HCT116 (cell line): ENCODE results near the gene AXIN1. TPM values are rescaled to one million over a fixed set of nuclear protein-coding genes. Genes with fewer than 3 reads are reported as not detected.

Source experiments
- ATAC-seq: fragments of 200-7000 bp; cut with Tn5 transposase; 2 replicates; pipeline ENCODE4 v1.9.1; 2020; ENCODE audit warnings: mild to moderate bottlenecking, moderate library complexity
- BruUV-seq: library from RNA; stranded (reverse); fragments of 400-500 nt; replicated peaks from 2 replicates; lab custom pipeline; 2021; lab: Mats Ljungman, UMichigan
- CTCF ChIA-PET: fragments of 300-600 bp; sonication (Branson Sonifier 250); formaldehyde crosslinking; loops from one replicate; lab custom pipeline; 2021; ENCODE audit warnings: antibody characterized with exemption; lab: Charles Lee
- POLR2A ChIA-PET: fragments of 300-600, 350-600 bp; sonication (Branson Sonifier 250); formaldehyde crosslinking; loops from one replicate; lab custom pipeline; 2021; ENCODE audit warnings: antibody characterized with exemption; lab: Charles Lee
- RAD21 ChIA-PET, 2 experiments: fragments of 300-600 bp; sonication (Branson Sonifier 250); formaldehyde crosslinking; loops; one replicate each; lab custom pipeline; 2023; ENCODE audit warnings: low total read pairs in 2 of 2; ENCODE audit not compliant: uncharacterized antibody in 2 of 2, unreplicated experiment in 2 of 2, low non-redundant PET in 1 of 2; lab: Charles Lee
- DNase-seq: peaks from one replicate; pipeline ENCODE4 v3.0.0-alpha.2; 2010; ENCODE audit warnings: low read depth, low spot score
- H2AFZ ChIP-seq: fragments of 200-600 bp; shearing (Covaris generic), sonication (generic); 2 replicates; pipeline ENCODE4 v1.6.1; 2017; ENCODE audit warnings: low read depth, mixed run types, mixed read lengths, antibody characterized with exemption, low read length; ENCODE audit not compliant: poor library complexity, severe bottlenecking
- H3K27ac ChIP-seq: 2 replicates; pipeline ENCODE4 v1.5.1; 2012; ENCODE audit warnings: low read depth, low read length
- H3K27me3 ChIP-seq: fragments of 200-600 bp; sonication (generic); 2 replicates; pipeline ENCODE4 v1.6.1; 2016; ENCODE audit warnings: mixed run types, low read length, mixed read lengths; ENCODE audit not compliant: insufficient read depth
- H3K36me3 ChIP-seq, 2 experiments: fragments of 200-500 bp in 1 of 2; fragments of 200-600 bp in 1 of 2; sonication (Bioruptor generic) in 1 of 2; sonication (generic) in 1 of 2; 2 replicates each; pipeline versions ENCODE4 v1.5.1 to v1.6.1; 2014 to 2016; ENCODE audit warnings: low read length in 2 of 2, inconsistent platforms in 1 of 2, mixed read lengths in 1 of 2, mixed run types in 1 of 2; ENCODE audit not compliant: insufficient read depth in 2 of 2, control insufficient read depth in 1 of 2
- H3K4me1 ChIP-seq, 2 experiments: fragments of 200-600 bp in 1 of 2; sonication (generic) in 1 of 2; 2 replicates each; pipeline versions ENCODE4 v1.5.1 to v1.6.1; 2012 to 2017; ENCODE audit warnings: low read length in 2 of 2, inconsistent platforms in 1 of 2, mild to moderate bottlenecking in 1 of 2, mixed read lengths in 1 of 2, mixed run types in 1 of 2, moderate library complexity in 1 of 2; ENCODE audit not compliant: insufficient read depth in 2 of 2, control insufficient read depth in 1 of 2
- H3K4me2 ChIP-seq: fragments of 200-600 bp; sonication (generic); 2 replicates; pipeline ENCODE4 v1.6.1; 2017; ENCODE audit warnings: mixed run types, low read length, mixed read lengths
- H3K4me3 ChIP-seq, 2 experiments: fragments of 200-600 bp in 1 of 2; sonication (generic) in 1 of 2; replicated peaks in 1 of 2; 2 replicates each; pipeline ENCODE4 v1.5.1; 2011 to 2016; ENCODE audit warnings: low read length in 2 of 2, control low read depth in 1 of 2, low read depth in 1 of 2, mild to moderate bottlenecking in 1 of 2, mixed read lengths in 1 of 2, mixed run types in 1 of 2
- H3K79me2 ChIP-seq: fragments of 200-600 bp; sonication (generic); 2 replicates; pipeline ENCODE4 v1.6.1; 2017; ENCODE audit warnings: mild to moderate bottlenecking, mixed run types, low read length, moderate library complexity, mixed read lengths; ENCODE audit not compliant: insufficient read depth
- H3K9ac ChIP-seq: fragments of 200-600 bp; sonication (generic); 2 replicates; pipeline ENCODE4 v1.6.1; 2016; ENCODE audit warnings: low read length, mixed read lengths
- H3K9me2 ChIP-seq: fragments of 200-600 bp; sonication (generic), shearing (Covaris generic); 2 replicates; pipeline ENCODE4 v1.6.1; 2017; ENCODE audit warnings: mixed run types, mild to moderate bottlenecking, moderate library complexity; ENCODE audit not compliant: insufficient read depth
- H3K9me3 ChIP-seq, 2 experiments: fragments of 200-500 bp in 1 of 2; fragments of 200-600 bp in 1 of 2; sonication (Bioruptor generic) in 1 of 2; sonication (generic) in 1 of 2; 2 replicates each; pipeline ENCODE4 v1.6.1; 2014 to 2017; ENCODE audit warnings: low read length in 2 of 2, mixed read lengths in 2 of 2, inconsistent platforms in 1 of 2, low read depth in 1 of 2, mild to moderate bottlenecking in 1 of 2, mixed run types in 1 of 2, moderate library complexity in 1 of 2; ENCODE audit not compliant: control insufficient read depth in 1 of 2, insufficient read depth in 1 of 2
- H4K20me1 ChIP-seq: fragments of 200-600 bp; sonication (generic), shearing (Covaris generic); 2 replicates; pipeline ENCODE4 v1.6.1; 2017; ENCODE audit warnings: mixed run types, mild to moderate bottlenecking, moderate library complexity; ENCODE audit not compliant: insufficient read depth
- ATF3 ChIP-seq: IDR thresholded peaks from 2 replicates; pipeline ENCODE4 v1.6.1; 2012
- CBX3 ChIP-seq: IDR thresholded peaks from 2 replicates; pipeline ENCODE4 v1.6.1; 2012; ENCODE audit warnings: low read depth
- CEBPB ChIP-seq: IDR thresholded peaks from 2 replicates; pipeline ENCODE4 v1.6.1; 2012; ENCODE audit warnings: low read depth
- CTCF ChIP-seq, 3 experiments: fragments of 200-600 bp in 1 of 3; sonication (generic) in 1 of 3; IDR thresholded peaks in 2 of 3; conservative IDR thresholded peaks in 1 of 3; 2 replicates each; pipeline ENCODE4 v1.5.1; 2012 to 2017; ENCODE audit warnings: low read depth in 2 of 3, low read length in 2 of 3, antibody characterized with exemption in 1 of 3, borderline replicate concordance in 1 of 3, control low read depth in 1 of 3, mild to moderate bottlenecking in 1 of 3, mixed read lengths in 1 of 3, mixed run types in 1 of 3, moderate library complexity in 1 of 3; ENCODE audit not compliant: insufficient read depth in 1 of 3
- EGR1 ChIP-seq: IDR thresholded peaks from 2 replicates; pipeline ENCODE4 v1.6.1; 2012; ENCODE audit warnings: low read depth
- ELF1 ChIP-seq: IDR thresholded peaks from 2 replicates; pipeline ENCODE4 v1.6.1; 2012; ENCODE audit warnings: low read depth, borderline replicate concordance
- EZH2phosphoT487 ChIP-seq: fragments of 200-600 bp; IDR thresholded peaks from 2 replicates; pipeline ENCODE4 v1.6.1; 2018; ENCODE audit warnings: antibody characterized with exemption, borderline replicate concordance
- FOSL1 ChIP-seq: IDR thresholded peaks from 2 replicates; pipeline ENCODE4 v1.6.1; 2012; ENCODE audit warnings: low read depth
- JUND ChIP-seq: IDR thresholded peaks from 2 replicates; pipeline ENCODE4 v1.6.1; 2012
- MAX ChIP-seq: IDR thresholded peaks from 2 replicates; pipeline ENCODE4 v1.6.1; 2012
- POLR2A ChIP-seq: IDR thresholded peaks from 2 replicates; pipeline ENCODE4 v1.7.0; 2011; ENCODE audit warnings: borderline replicate concordance; ENCODE audit not compliant: insufficient read depth, insufficient read length; ENCODE audit errors: extremely low read depth
- POLR2AphosphoS5 ChIP-seq: IDR thresholded peaks from 2 replicates; pipeline ENCODE4 v1.6.1; 2011; ENCODE audit warnings: mild to moderate bottlenecking, low read depth, low read length, moderate library complexity
- REST ChIP-seq: IDR thresholded peaks from 2 replicates; pipeline ENCODE4 v1.6.1; 2012; ENCODE audit warnings: low read depth
- SIN3A ChIP-seq: IDR thresholded peaks from 2 replicates; pipeline ENCODE4 v1.6.1; 2012; ENCODE audit warnings: low read depth
- SP1 ChIP-seq: IDR thresholded peaks from 2 replicates; pipeline ENCODE4 v1.6.1; 2012; ENCODE audit warnings: low read depth
- SRF ChIP-seq: IDR thresholded peaks from 2 replicates; pipeline ENCODE4 v1.6.1; 2012; ENCODE audit warnings: low read depth
- YY1 ChIP-seq: IDR thresholded peaks from 2 replicates; pipeline ENCODE4 v1.6.1; 2011; ENCODE audit warnings: low read length, low read depth, moderate library complexity, mild to moderate bottlenecking; ENCODE audit not compliant: insufficient replicate concordance; ENCODE audit errors: extremely low read depth
- ZBTB33 ChIP-seq: IDR thresholded peaks from 2 replicates; pipeline ENCODE4 v1.6.1; 2011; ENCODE audit warnings: mild to moderate bottlenecking, low read length, moderate library complexity; ENCODE audit not compliant: insufficient replicate concordance; ENCODE audit errors: extremely low read depth
- ZFX ChIP-seq: fragments of 450-650 bp; IDR thresholded peaks from 2 replicates; pipeline ENCODE4 v1.6.1; 2017
- ZNF274 ChIP-seq: fragments of 200-500 bp; sonication (Bioruptor generic); IDR thresholded peaks from 2 replicates; pipeline ENCODE4 v1.6.1; 2014; ENCODE audit warnings: mild to moderate bottlenecking, low read depth, low read length, inconsistent platforms
- intact Hi-C: fragments of 100-400 bp; cut with micrococcal nuclease; formaldehyde crosslinking; loops from 2 replicates; pipeline ENCODE4 v1.10.0; 2022
- total RNA-seq: library from RNA; stranded (reverse); gene quantifications from one replicate; pipeline ENCODE4 v1.2.1, GENCODE V29; 2021; ENCODE audit not compliant: unreplicated experiment

The AXIN1 gene
- total RNA-seq, 1 experiment from 2014 or later, result 20.2 TPM

- H3K9ac ChIP-seq, result no peak overlapping the region
- H3K79me2 ChIP-seq, result no peaks in the 10 kb centered on the region
- BruUV-seq, result no TSS peak
- no peak for ATAC-seq
- TF ChIP-seq ZFX (no peak), ELF1 (no peak), YY1 (no peak), CEBPB (no peak), CBX3 (no peak), SRF (no peak), MAX (no peak), FOSL1 (no peak), REST (no peak), JUND (no peak), SIN3A (no peak), CTCF (IDR thresholded peaks at IDR 0.05 in 2 of 3, conservative IDR thresholded peaks at IDR 0.05 in 1 of 3; ENCODE audit: borderline replicate concordance in 1 of 3, insufficient read depth in 1 of 3, low read depth in 2 of 3, low read length in 2 of 3) (no peak), POLR2A (no peak), POLR2AphosphoS5 (no peak), SP1 (no peak), ATF3 (no peak), ZNF274 (no peak), EZH2phosphoT487 (no peak), EGR1 (no peak), ZBTB33 (no peak)
- no peaks in the 10 kb centered on the region for H3K9me2 ChIP-seq
- RAD21 ChIA-PET, result no interaction called here
- POLR2A ChIA-PET, result no interaction called here
- CTCF ChIA-PET, result no interaction called here
- H3K9me3 ChIP-seq, result no peaks in the 10 kb centered on the region
- H2AFZ ChIP-seq, result no peak overlapping the region
- H3K4me1 ChIP-seq, result no peaks in the 10 kb centered on the region
- no peak overlapping the region for H3K4me3 ChIP-seq
- intact Hi-C loops, result no loop called here
- no peak overlapping the region for H3K4me2 ChIP-seq
- no peak for DNase-seq
- H4K20me1 ChIP-seq, result no peaks in the 10 kb centered on the region
- H3K27ac ChIP-seq, result no peak overlapping the region
- H3K27me3 ChIP-seq, result no peaks in the 10 kb centered on the region
- H3K36me3 ChIP-seq, result 0 out of 4 replicates have a peak, but pooled peaks cover 0 to 1% of the 10 kb centered on the region in 2 experiments
Measured at GRCh38 chr16:363766-364490, 11.4 kb upstream of the AXIN1 start.
